ENCODE measurements around the gene AQP3.

GRCh38 chr9:33468797-33469621 is 21.6 kb upstream of the AQP3 start:
- no peak for TF ChIP-seq CTCF (IDR thresholded peaks at IDR 0.05; ENCODE audit: borderline replicate concordance, extremely low read depth, low read length, poor library complexity, severe bottlenecking)
- no peak for TF ChIP-seq EZH2 (IDR thresholded peaks at IDR 0.05; ENCODE audit: borderline replicate concordance, low read depth, low read length, severe bottlenecking)

Data from DND-41 (cell line).